Type B pancreatic cell (in vitro differentiated cells): ENCODE measurements around the gene UBQLN4. TPM values are rescaled to one million over a fixed set of nuclear protein-coding genes. Genes with fewer than 3 reads are reported as not detected.

Experiments
- DNase-seq: peaks from one replicate; pipeline ENCODE4 v3.0.0; 2021; ENCODE audit warnings: mixed read lengths; ENCODE audit not compliant: unreplicated experiment; ENCODE audit errors: extremely low spot score
- H3K27ac Mint-ChIP-seq: 2 replicates; pipeline ENCODE4 v1.8.0; 2021; ENCODE audit warnings: mild to moderate bottlenecking, mixed read lengths
- H3K27me3 Mint-ChIP-seq: 2 replicates; pipeline ENCODE4 v1.8.0; 2021; ENCODE audit warnings: mixed read lengths
- H3K36me3 Mint-ChIP-seq: 2 replicates; pipeline ENCODE4 v1.8.0; 2021; ENCODE audit warnings: mixed read lengths
- H3K4me1 Mint-ChIP-seq: one replicate; pipeline ENCODE4 v1.8.0; 2021; ENCODE audit warnings: mixed read lengths; ENCODE audit not compliant: unreplicated experiment
- H3K4me3 Mint-ChIP-seq: 2 replicates; pipeline ENCODE4 v1.8.0; 2021; ENCODE audit warnings: mild to moderate bottlenecking, mixed read lengths
- H3K9me3 Mint-ChIP-seq: 2 replicates; pipeline ENCODE4 v1.8.0; 2021; ENCODE audit warnings: mixed read lengths
- CTCF ChIP-seq: fragments of 200-600 bp; sonication (generic); conservative IDR thresholded peaks from 2 replicates; pipeline ENCODE4 v1.5.0; 2021; ENCODE audit warnings: antibody characterized with exemption, mild to moderate bottlenecking
- total RNA-seq: library from RNA; stranded (reverse); gene quantifications from 2 replicates; pipeline ENCODE4 v1.2.1, GENCODE V29; 2021; ENCODE audit warnings: low replicate concordance

UBQLN4 gene
- total RNA-seq, 1 donor from 2014 or later, result 54.5 TPM

GRCh38 chr1:156026588-156026987 lies 27.0 kb downstream of the UBQLN4 start:
- no peaks in the 10 kb centered on the region for H3K36me3 Mint-ChIP-seq
- no peak overlapping the region for H3K27ac Mint-ChIP-seq
- TF ChIP-seq CTCF, result no peak
- H3K27me3 Mint-ChIP-seq, result no peaks in the 10 kb centered on the region
- no peak overlapping the region for H3K4me3 Mint-ChIP-seq
- H3K4me1 Mint-ChIP-seq, result peaks cover 4% of the 10 kb centered on the region
- no peak for DNase-seq
- no peaks in the 10 kb centered on the region for H3K9me3 Mint-ChIP-seq

DNA sequence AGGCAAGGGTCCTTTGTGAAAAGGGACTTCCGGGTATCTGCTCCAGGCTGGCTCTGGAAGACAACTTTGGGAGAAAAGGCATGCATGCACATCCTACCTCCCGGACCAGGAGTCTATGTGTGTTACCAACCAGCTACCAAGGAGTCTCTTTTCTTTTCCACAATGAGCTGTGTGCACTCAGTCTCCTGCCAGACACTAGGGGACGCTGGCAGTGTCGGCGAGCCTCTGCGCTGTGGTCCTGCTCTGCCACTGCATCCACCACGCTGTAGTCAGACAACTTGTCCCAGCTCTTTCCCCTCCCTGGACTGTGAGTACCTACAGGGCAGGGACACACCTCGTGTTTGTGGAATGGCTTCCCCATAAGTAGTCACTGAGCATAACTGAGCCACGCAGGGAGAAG lies 27.7 kb downstream of the UBQLN4 start:
- no peak overlapping the region for H3K4me3 Mint-ChIP-seq
- no peak for DNase-seq
- H3K27me3 Mint-ChIP-seq, result no peaks in the 10 kb centered on the region
- H3K27ac Mint-ChIP-seq, result no peak overlapping the region
- no peaks in the 10 kb centered on the region for H3K9me3 Mint-ChIP-seq
- H3K36me3 Mint-ChIP-seq, result peaks cover under 1% of the 10 kb centered on the region
- peak; percentile 79 for TF ChIP-seq CTCF
- H3K4me1 Mint-ChIP-seq, result peaks cover 6% of the 10 kb centered on the region

GRCh38 chr1:156024801-156025200 lies 28.8 kb downstream of the UBQLN4 start:
- H3K36me3 Mint-ChIP-seq, result peaks cover 7% of the 10 kb centered on the region
- H3K27me3 Mint-ChIP-seq, result no peaks in the 10 kb centered on the region
- no peak overlapping the region for H3K4me3 Mint-ChIP-seq
- H3K27ac Mint-ChIP-seq, result no peak overlapping the region
- peaks cover 15% of the 10 kb centered on the region for H3K4me1 Mint-ChIP-seq
- DNase-seq, result no peak
- no peak for TF ChIP-seq CTCF
- H3K9me3 Mint-ChIP-seq, result no peaks in the 10 kb centered on the region

GRCh38 chr1:156021954-156022353 lies 31.6 kb downstream of the UBQLN4 start:
- Mint-ChIP-seq H3K36me3 (peaks cover 18% of the 10 kb centered on the region), H3K27ac (no peak overlapping the region), H3K4me1 (peaks cover 20% of the 10 kb centered on the region), H3K4me3 (peak overlapping the region; percentile 74), H3K9me3 (no peaks in the 10 kb centered on the region), H3K27me3 (no peaks in the 10 kb centered on the region)
- no peak for TF ChIP-seq CTCF
- DNase-seq, result no peak

DNA sequence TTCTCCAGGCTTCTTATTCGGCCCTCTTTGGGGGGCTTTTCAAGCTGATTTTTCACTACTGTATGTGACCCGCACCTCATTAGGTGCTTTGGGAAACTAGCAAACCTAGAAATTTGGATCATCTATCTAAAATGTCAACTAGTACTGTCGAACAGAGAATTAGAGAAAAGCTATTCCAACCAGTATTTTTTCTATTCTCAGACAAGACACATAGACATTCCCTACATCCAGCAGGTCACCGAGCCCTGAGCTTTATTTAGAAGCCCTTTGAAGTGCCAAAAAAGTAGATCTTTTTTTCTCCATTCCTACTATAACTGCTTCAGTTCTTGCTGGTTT lies 32.5 kb downstream of the UBQLN4 start:
- Mint-ChIP-seq H3K27ac (peak overlapping the region; percentile 89), H3K36me3 (peaks cover 23% of the 10 kb centered on the region), H3K4me3 (peak overlapping the region; percentile 99), H3K9me3 (no peaks in the 10 kb centered on the region), H3K27me3 (no peaks in the 10 kb centered on the region), H3K4me1 (peaks cover 19% of the 10 kb centered on the region)
- DNase-seq, result no peak
- no peak for TF ChIP-seq CTCF
